Measurements from ENCODE around the gene RXRB.

Gene RXRB

GRCh38 chr6:33211666-33212422 is 11.4 kb upstream of the RXRB start:
- no peak for DNase-seq (ENCODE audit: low spot score)

DNA sequence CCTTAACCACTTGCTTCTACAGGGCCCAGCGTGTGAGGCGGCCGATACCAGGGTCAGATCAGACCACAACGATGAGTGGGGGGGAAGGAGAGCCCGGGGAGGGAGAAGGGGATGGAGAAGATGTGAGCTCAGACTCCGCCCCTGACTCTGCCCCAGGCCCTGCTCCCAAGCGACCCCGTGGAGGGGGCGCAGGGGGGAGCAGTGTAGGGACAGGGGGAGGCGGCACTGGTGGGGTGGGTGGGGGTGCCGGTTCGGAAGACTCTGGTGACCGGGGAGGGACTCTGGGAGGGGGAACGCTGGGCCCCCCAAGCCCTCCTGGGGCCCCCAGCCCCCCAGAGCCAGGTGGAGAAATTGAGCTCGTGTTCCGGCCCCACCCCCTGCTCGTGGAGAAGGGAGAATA is 10.7 kb upstream of the RXRB start:
- no peak for DNase-seq (ENCODE audit: low spot score)

DNA sequence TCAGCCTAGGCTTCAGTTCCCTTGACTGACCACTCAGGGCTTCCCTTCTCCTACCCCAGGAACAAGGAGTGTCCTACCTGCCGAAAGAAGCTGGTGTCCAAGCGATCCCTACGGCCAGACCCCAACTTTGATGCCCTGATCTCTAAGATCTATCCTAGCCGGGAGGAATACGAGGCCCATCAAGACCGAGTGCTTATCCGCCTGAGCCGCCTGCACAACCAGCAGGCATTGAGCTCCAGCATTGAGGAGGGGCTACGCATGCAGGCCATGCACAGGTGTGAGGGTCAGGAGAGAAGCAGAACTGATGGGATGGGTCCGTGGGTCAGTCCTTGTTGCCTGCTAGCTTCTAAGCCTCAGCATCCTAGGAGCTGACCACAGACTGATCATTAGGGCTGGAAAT is 9.4 kb upstream of the RXRB start:
- DNase-seq (ENCODE audit: low spot score) = no peak

- peak; percentile 86 for DNase-seq (ENCODE audit: low spot score)
Measured at GRCh38 chr6:33208091-33208967, 7.9 kb upstream of the RXRB start, which contains the start of gene RING1. RING1 (plus strand) TSS chr6:33208500; CDS start chr6:33208823, 323 bp downstream.

DNA sequence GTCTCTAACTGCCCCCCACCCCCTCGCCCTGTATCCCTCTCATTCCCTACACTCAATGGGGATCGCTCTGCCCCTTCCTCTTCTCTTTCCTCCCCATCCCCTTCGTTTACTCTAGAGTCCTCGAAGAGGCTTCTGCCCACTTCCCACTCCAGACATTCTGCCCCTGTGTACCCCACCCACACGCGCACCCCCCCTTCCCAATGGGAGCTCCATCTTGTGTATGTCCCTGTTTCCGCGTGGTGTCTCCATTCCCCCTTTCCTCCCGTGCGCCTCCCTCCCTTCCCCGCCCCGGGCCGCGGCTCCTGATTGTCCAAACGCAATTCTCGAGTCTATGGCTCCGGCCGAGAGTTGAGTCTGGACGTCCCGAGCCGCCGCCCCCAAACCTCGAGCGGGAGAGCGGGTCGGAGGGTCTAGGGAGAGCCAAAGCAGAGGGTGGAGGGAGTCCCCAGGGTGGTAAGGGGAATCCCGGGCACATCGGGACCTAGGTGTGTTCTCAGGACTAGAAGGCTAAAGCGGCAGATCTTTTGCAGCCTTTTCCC is 7.2 kb upstream of the RXRB start:
- no peak for DNase-seq (ENCODE audit: low spot score)

GRCh38 chr6:33206864-33207551 is 6.5 kb upstream of the RXRB start:
- DNase-seq (ENCODE audit: low spot score) = no peak

- DNase-seq (ENCODE audit: low spot score) = no peak
Measured at GRCh38 chr6:33206027-33206863, 5.8 kb upstream of the RXRB start.

DNA sequence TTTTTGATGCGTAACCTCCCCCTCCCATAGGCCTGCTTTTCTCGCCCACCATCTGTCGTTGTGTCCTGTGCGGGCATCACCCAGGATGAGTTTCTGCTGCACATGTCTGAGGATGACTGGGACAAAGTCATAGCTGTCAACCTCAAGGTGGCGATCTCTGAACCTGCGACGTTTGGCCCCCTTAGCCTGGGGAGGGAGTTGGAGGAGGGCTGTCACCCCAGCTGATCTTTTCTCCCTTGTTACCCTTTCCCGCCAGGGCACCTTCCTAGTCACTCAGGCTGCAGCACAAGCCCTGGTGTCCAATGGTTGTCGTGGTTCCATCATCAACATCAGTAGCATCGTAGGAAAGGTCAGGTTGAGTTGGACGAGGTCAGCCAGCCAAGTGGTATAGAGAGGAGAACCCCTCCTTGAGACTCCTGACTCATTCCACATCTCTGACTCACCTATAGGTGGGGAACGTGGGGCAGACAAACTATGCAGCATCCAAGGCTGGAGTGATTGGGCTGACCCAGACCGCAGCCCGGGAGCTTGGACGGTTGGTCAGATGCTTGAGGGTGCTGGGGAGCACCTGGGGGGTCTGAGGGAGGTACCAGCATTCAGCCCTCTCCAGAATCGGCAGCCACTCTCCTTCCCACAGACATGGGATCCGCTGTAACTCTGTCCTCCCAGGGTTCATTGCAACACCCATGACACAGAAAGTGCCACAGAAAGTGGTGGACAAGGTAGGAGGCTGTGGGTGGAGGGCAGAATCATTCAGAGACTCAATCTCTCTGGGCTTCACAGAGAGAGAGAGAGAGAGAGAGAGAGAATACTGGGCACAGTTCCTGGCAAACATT is 4.9 kb upstream of the RXRB start:
- no peak for DNase-seq (ENCODE audit: low spot score)

DNA sequence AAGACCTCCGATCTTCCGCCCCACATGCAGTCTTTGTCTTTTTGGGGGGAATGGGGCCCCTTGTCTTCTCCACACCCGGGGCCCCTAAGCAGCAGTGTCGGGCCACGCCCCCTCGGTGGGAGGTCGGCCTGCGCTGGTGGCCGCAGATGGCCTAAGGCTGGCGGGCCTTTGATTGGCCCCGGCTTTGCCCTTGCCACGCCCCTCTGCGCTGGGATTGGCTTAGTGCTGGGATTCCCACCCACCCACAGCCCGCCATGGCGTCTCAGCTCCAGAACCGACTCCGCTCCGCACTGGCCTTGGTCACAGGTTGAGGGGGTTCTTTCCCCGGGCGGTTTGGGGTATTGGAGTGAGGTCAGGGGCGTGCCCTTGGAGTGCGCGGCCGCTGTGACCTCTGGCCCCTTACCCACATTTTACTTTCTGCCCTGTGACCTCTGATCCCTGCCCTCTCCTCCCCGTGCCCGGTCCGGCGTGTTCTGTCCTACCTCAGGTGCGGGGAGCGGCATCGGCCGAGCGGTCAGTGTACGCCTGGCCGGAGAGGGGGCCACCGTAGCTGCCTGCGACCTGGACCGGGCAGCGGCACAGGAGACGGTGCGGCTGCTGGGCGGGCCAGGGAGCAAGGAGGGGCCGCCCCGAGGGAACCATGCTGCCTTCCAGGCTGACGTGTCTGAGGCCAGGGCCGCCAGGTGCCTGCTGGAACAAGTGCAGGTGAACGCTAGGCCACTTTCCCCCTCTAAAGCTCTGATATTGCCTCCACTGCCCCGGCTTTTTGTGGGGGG is 4.1 kb upstream of the RXRB start, which contains the start of gene HSD17B8:
TSS of gene HSD17B8 (plus strand) at position 241 of the 776 bp plus-strand sequence. CDS start at position 255, 14 bp downstream.
- peak; percentile 92 for DNase-seq (ENCODE audit: low spot score)

DNA sequence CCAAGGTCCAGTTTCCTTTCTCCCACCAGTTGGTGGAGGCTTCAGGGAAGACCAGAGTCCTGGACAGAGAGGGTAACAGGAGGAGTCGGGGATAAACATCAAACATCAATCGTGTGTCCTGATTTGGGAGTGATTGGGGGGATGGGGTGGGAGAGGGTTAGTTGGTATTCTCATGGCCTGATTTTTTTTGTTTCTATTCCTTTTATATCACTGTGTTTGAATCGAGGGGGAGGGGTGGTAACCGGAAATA is 3.6 kb upstream of the RXRB start:
- DNase-seq (ENCODE audit: low spot score) = no peak

DNA sequence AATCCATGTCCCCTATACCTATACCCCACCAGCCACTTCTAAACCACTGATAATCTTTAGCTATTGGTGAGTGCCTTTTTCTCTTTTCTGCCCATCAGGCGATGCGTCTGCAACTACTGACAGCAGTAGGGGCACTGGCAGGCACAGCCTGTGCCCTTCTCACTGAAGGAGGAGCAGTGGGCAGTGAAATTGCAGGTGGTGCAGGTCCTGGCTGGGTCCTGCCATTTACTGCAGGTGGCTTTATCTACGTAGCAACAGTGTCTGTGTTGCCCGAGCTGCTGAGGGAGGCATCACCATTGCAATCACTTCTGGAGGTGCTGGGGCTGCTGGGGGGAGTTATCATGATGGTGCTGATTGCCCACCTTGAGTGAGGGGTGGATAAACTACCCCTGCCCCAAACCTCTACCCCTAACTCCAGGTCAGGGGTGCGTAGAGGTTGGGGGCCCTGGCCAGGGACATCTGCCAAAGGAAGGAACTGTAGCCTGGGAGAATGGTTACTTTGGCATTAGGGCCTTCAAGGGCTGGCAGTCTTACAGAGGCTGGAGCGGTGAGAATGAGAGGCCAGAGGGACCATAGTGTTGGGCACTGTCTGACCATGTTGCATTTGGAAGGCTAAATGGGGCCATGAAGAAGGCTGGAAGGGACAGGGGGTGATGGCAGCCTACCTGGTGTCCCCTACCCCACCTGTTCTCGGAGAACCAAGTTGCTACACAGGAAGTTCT is 3.1 kb upstream of the RXRB start:
- DNase-seq (ENCODE audit: low spot score) = no peak

DNA sequence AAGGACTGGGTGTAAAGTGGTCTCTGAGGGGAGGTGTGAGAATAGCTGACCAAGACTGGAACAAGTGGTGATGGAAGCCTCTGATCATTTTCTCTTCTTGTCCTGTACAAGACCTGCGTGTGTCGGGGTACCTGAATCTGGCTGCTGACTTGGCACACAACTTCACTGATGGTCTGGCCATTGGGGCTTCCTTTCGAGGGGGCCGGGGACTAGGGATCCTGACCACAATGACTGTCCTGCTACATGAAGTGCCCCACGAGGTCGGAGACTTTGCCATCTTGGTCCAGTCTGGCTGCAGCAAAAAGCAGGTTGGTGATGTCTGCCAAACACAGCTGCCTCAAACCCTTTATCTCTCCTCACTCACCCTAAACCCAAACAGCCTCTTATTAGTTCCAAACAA is 2.3 kb upstream of the RXRB start:
- no peak for DNase-seq (ENCODE audit: low spot score)

DNA sequence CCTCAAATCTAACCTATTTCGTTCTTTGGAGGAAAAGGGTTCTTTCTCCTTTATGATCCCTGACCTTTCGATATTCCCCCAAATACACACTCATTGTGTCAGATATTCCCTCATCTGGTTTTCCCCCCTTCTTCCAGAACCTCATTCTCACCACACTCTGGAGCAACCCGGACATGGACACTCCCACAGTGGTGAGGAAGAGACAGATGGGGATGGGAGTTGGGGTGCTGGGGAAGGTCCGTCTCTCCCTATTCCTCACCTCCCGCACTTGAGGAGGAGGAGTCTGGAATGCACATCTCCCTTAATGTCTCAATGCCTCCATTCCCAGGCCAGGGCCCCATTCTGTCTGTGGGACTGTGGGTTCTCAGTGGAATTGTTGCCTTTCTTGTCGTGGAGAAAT is 1.5 kb upstream of the RXRB start:
- no peak for DNase-seq (ENCODE audit: low spot score)

- no peak for DNase-seq (ENCODE audit: low spot score)
Measured at GRCh38 chr6:33201147-33201545, 681 bp upstream of the RXRB start.

- peak; percentile 72 for DNase-seq (ENCODE audit: low spot score)
Measured at GRCh38 chr6:33199687-33200218, 712 bp downstream of the RXRB start.

DNA sequence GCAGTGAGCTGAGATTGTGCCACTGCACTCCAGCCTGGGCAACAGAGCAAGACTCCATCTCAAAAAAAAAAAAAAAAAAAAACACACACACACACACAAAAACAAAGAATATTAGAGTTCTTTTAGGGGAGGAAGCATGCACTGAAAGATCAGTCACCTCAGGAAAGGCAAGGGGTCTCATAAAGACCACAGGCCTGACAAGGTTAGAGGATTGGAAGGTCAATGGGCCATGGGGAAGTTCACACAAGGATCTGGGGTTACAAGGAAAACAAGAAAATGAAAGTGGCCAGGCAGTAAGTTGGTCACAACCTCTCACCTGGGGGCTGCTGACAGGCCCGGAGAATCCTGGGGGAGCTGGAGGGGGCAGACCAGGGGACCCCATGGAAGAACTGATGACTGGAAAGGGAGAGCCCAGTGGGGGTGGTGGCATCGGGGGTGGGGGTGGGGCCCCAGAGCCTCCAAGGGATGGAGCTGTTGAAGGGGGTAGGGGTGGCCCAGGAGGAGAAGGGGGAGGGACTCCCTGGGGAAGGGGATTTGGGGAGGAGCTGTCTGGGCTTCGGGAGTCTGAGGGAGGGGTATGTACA is 1.5 kb downstream of the RXRB start:
- no peak for DNase-seq (ENCODE audit: low spot score)

DNA sequence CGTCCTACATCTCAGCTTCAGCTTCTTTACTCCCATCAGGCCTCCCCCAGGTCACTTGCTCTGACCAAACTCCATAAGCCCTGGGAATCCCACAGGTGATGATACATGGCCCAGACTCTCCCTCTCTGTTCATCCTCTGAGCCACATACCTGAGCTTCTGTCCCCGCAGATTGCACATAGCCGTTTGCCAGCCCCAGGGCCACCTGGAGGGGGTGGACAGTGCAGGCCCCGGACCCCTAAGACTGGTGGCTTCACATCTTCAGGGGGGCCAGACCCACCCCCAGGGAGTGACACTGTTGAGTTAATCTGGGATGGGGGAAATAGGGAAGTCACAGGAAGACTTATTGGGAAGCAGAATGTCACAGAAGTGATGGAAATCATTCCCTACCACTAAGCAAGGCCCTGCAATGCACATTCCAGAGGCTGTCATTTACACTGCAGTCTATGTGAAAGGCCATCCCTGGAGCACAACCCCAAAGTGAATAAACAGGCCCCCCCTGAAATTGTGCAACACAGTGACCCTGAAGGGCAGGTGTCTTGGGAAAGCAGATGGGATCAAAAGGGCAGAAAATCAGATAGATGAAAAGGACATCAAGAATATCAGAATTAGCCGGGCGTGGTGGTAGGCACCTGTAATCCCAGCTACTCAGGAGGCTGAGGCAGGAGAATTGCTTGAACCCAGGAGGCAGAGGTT is 2.2 kb downstream of the RXRB start:
- DNase-seq (ENCODE audit: low spot score) = no peak
